Measurements from ENCODE around the gene SGIP1.
A peak's percentile ranks its signal among the peaks of the same experiment; 100 is the strongest.

SGIP1 gene, protein sequence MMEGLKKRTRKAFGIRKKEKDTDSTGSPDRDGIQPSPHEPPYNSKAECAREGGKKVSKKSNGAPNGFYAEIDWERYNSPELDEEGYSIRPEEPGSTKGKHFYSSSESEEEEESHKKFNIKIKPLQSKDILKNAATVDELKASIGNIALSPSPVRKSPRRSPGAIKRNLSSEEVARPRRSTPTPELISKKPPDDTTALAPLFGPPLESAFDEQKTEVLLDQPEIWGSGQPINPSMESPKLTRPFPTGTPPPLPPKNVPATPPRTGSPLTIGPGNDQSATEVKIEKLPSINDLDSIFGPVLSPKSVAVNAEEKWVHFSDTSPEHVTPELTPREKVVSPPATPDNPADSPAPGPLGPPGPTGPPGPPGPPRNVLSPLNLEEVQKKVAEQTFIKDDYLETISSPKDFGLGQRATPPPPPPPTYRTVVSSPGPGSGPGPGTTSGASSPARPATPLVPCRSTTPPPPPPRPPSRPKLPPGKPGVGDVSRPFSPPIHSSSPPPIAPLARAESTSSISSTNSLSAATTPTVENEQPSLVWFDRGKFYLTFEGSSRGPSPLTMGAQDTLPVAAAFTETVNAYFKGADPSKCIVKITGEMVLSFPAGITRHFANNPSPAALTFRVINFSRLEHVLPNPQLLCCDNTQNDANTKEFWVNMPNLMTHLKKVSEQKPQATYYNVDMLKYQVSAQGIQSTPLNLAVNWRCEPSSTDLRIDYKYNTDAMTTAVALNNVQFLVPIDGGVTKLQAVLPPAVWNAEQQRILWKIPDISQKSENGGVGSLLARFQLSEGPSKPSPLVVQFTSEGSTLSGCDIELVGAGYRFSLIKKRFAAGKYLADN

DNA sequence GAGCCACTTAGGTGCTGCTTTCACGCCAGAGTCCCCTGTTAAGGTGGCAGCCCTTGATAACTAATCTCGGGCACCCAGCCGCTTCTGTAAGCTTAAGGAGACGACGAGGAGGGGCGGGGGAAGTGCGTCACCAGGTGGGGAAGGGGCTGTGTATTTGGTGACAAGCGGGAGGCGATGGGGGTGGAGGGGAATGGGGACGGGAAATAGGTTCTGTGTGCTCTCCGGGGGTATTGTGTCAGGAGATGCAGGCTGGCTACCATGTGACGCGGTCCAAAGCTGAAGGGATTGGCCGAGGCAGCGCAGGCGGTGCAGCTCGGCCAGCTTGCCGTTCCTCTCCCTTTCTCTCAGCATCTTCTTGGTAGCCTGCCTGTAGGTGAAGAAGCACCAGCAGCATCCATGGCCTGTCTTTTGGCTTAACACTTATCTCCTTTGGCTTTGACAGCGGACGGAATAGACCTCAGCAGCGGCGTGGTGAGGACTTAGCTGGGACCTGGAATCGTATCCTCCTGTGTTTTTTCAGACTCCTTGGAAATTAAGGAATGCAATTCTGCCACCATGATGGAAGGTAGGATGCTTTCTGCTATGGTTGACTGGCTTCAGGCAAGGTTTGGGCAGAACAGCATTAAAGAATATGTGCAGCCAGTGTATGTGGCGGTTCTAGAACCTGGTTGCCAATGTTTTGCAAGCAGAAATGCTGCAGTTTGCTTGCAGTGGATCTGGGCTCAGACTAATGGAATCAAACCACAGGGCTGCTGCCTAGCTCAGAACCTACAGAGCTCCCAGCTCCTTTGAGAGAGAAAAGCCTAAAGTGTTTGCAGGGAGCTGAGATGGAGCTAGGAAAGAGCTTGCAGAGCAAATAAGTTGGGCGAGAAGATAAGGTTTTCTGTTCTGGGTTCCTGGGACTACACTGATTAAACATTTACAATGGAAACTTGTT, at the start of gene SGIP1:
Gene SGIP1 (plus strand): TSS at position 350 of the 937 bp plus-strand sequence. CDS start 206 bp downstream, at position 556.
- no peak for TF ChIP-seq GATA3 (IDR thresholded peaks at IDR 0.05; ENCODE audit: low read depth, low read length)
- no peak for TF ChIP-seq GATA2 (IDR thresholded peaks at IDR 0.05; ENCODE audit: low read depth, low read length)

- TF ChIP-seq GATA2 (IDR thresholded peaks at IDR 0.05; ENCODE audit: low read depth, low read length) (no peak), GATA3 (IDR thresholded peaks at IDR 0.05; ENCODE audit: low read depth, low read length) (no peak)
These were observed 44.8 kb upstream of the SGIP1 start for GRCh38 chr1:66489151-66489550.

DNA sequence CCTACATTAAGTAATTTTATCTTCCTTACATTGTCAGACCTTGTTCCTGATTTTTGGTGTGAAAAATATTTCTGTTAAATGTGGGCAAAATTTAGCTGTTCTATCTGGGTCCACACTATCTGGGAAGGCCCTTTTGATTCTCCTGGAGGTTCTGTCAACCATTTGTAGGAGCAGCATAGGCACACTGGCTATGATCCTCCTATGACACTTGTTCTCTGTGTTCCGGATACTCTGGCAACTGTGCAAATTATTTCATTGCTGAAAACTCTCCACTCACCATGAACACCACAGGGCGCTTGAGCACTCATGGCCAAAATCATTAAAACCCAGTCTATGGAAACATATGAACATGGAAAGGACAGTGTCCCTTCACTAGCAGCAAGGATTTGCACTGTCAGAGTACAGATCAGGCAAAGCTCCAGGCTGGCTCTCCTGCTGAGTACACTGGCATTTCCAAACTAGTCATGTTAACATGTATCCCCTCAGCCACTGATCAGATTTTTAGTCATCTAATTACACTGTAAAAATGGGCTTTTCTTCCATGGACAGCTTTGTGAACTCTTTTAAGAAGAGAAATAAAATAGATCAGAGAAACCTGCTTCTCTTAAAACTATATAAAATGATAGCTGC, 43.9 kb upstream of the SGIP1 start:
- TF ChIP-seq GATA2 (IDR thresholded peaks at IDR 0.05; ENCODE audit: low read depth, low read length): no peak
- no peak for TF ChIP-seq GATA3 (IDR thresholded peaks at IDR 0.05; ENCODE audit: low read depth, low read length)

DNA sequence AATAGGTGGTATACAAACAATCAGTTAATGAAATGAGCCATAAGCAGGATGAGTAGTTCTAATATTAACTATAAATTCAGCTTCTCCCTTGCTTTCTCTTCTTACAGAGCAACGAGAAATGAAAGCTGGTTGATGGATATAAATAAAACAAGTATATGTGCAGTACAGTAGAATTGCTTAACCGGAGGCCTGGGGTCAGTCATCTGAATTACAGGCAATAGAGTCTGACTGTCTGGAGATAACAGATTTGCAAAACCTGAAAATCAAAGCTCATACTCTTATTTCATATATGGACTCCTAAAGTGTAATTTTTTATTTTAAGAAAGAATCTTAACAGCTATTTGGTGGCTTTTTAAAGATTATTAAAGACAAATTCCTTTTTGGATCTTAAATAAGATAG, 43.1 kb upstream of the SGIP1 start:
- TF ChIP-seq GATA3 (IDR thresholded peaks at IDR 0.05; ENCODE audit: low read depth, low read length) (peak; percentile 88), GATA2 (IDR thresholded peaks at IDR 0.05; ENCODE audit: low read depth, low read length) (peak; percentile 88; the same call in 1 of the 2 replicates)

DNA sequence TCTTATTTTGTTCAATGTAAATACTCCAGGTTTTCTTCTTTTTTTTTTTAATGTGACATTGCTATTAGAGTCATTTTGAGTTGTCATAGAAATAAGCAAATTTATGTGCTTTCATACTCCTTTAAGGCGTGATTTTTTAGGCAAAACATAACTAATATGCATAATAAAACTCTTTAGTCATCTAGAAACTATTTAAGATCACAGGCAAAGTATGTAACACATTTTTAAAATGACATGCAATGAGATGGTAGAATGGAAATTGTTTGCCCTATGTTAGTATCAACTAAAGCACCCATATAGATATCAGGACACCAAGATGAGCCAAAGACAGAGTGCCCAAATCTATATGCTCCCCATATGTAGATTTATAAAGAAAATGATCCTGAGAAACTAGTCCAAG, 41.5 kb upstream of the SGIP1 start:
- no peak for TF ChIP-seq GATA3 (IDR thresholded peaks at IDR 0.05; ENCODE audit: low read depth, low read length)
- no peak for TF ChIP-seq GATA2 (IDR thresholded peaks at IDR 0.05; ENCODE audit: low read depth, low read length)

DNA sequence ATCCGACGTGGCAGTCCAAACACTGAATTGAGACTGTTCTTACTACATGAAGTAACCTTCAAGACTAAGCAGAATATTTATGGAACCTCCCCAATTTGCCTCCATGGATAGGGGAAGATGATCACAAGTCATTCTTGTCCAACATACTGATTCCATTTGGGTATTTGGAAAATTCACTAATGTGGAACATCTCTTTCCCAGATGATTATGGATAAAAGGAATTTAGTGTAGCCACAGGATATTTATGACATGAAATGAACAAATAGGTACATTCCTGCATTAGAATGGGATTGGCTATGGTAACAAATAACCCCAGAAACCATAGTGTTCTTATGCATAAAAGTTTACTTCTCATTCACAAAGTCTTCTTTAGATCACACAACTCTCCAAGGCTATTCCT, 40.2 kb upstream of the SGIP1 start:
- TF ChIP-seq GATA3 (IDR thresholded peaks at IDR 0.05; ENCODE audit: low read depth, low read length): no peak
- TF ChIP-seq GATA2 (IDR thresholded peaks at IDR 0.05; ENCODE audit: low read depth, low read length): no peak

GRCh38 chr1:66494482-66494881, 39.5 kb upstream of the SGIP1 start:
- TF ChIP-seq GATA2 (IDR thresholded peaks at IDR 0.05; ENCODE audit: low read depth, low read length) (peak; percentile 68; the same call in 1 of the 2 replicates), GATA3 (IDR thresholded peaks at IDR 0.05; ENCODE audit: low read depth, low read length) (peak; percentile 72)

DNA sequence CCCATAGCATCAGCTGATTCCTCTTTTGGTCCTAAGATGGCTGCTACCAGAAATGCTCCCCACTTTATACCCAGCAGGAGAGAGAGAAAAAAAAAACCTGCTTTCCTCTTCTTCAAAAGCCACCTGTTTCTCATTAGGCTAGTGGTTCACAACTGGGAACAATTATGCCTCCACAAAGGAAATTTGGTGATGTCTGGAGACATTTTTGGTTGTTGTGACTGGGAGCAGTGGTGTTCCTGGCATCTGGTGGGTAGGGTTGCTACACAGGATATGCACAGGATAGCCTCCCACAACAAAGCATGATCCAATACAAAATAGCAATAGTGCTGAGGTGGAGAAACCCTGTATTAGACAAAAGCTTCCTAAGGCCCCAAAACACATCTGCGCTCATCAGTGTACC, 38.5 kb upstream of the SGIP1 start:
- TF ChIP-seq GATA3 (IDR thresholded peaks at IDR 0.05; ENCODE audit: low read depth, low read length) (no peak), GATA2 (IDR thresholded peaks at IDR 0.05; ENCODE audit: low read depth, low read length) (no peak)

- no peak for TF ChIP-seq GATA3 (IDR thresholded peaks at IDR 0.05; ENCODE audit: low read depth, low read length)
- TF ChIP-seq GATA2 (IDR thresholded peaks at IDR 0.05; ENCODE audit: low read depth, low read length): no peak
These were observed 36.0 kb upstream of the SGIP1 start for GRCh38 chr1:66497910-66498309.

DNA sequence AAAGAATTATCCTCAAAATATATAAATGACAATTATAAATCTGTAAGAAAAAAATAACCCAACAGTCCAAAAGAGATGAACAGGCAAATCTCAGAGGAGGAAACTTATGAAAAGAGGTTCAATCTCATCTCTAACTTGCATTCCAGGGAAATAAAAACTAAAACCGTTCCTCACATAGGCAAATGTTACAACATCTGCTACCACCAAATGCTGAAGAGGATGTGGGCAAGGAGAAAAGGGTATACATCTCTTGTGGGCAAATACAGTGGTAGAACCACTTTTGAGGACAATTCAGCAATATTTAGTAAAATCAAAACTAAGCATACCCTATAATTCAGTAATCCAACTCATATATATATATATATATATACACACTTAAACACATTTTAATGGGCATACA, 33.7 kb upstream of the SGIP1 start:
- TF ChIP-seq GATA2 (IDR thresholded peaks at IDR 0.05; ENCODE audit: low read depth, low read length) (no peak), GATA3 (IDR thresholded peaks at IDR 0.05; ENCODE audit: low read depth, low read length) (no peak)

- no peak for TF ChIP-seq GATA2 (IDR thresholded peaks at IDR 0.05; ENCODE audit: low read depth, low read length)
- TF ChIP-seq GATA3 (IDR thresholded peaks at IDR 0.05; ENCODE audit: low read depth, low read length): no peak; the same call in 1 of the 2 replicates
These were observed 31.9 kb upstream of the SGIP1 start for GRCh38 chr1:66502086-66502485.

- TF ChIP-seq GATA3 (IDR thresholded peaks at IDR 0.05; ENCODE audit: low read depth, low read length) (no peak), GATA2 (IDR thresholded peaks at IDR 0.05; ENCODE audit: low read depth, low read length) (no peak)
These were observed 30.0 kb upstream of the SGIP1 start for GRCh38 chr1:66503841-66504470.

Data from SH-SY5Y (cell line).